PFSK-1 (cell line): ENCODE results near the gene PRKAR1B.

Experiments
- POLR2AphosphoS5 ChIP-seq: IDR thresholded peaks from 2 replicates; pipeline ENCODE4 v1.6.1; 2012; ENCODE audit warnings: low read depth, mild to moderate bottlenecking, control low read depth, low read length, moderate library complexity
- SIN3A ChIP-seq: IDR thresholded peaks from 2 replicates; pipeline ENCODE4 v1.6.1; 2012; ENCODE audit warnings: mild to moderate bottlenecking, low read length, moderate library complexity, borderline replicate concordance; ENCODE audit not compliant: insufficient read depth

- TF ChIP-seq SIN3A (no peak), POLR2AphosphoS5 (no peak)
Measured at GRCh38 chr7:680411-681127, 46.5 kb downstream of the PRKAR1B start.
